PC-3 (cell line): Measurements from ENCODE around the gene RAB6B. TPM values are rescaled to one million over a fixed set of nuclear protein-coding genes. Genes with fewer than 3 reads are reported as not detected.

Experiments used
- ATAC-seq: fragments of 200-7000 bp; cut with Tn5 transposase; 2 replicates; pipeline ENCODE4 v1.9.1; 2020; ENCODE audit warnings: mild to moderate bottlenecking, moderate library complexity
- BruUV-seq: library from RNA; stranded (reverse); fragments of 400-500 nt; replicated peaks from 2 replicates; lab custom pipeline; 2021; lab: Mats Ljungman, UMichigan
- CTCF ChIA-PET: fragments of 300-600 bp; sonication (Branson Sonifier 250); formaldehyde crosslinking; loops from one replicate; lab custom pipeline; 2022; ENCODE audit warnings: antibody characterized with exemption; lab: Charles Lee
- POLR2A ChIA-PET: fragments of 300-600 bp; sonication (Branson Sonifier 250); formaldehyde crosslinking; loops from one replicate; lab custom pipeline; 2022; ENCODE audit warnings: antibody characterized with exemption; ENCODE audit not compliant: unreplicated experiment; lab: Charles Lee
- DNase-seq: peaks from one replicate; pipeline ENCODE4 v3.0.0-alpha.2; 2015
- H2AFZ ChIP-seq: fragments of 300-600 bp; sonication (generic); 2 replicates; pipeline ENCODE4 v1.6.0; 2016; ENCODE audit warnings: antibody characterized with exemption, low read length
- H3F3A ChIP-seq: fragments of 300-600 bp; sonication (generic); one replicate; pipeline ENCODE4 v1.6.0; 2017; ENCODE audit warnings: antibody characterized with exemption, low read length, control low read depth, mild to moderate bottlenecking; ENCODE audit not compliant: unreplicated experiment
- H3K27ac ChIP-seq: fragments of 300-600 bp; sonication (generic); 2 replicates; pipeline ENCODE4 v1.5.1; 2016; ENCODE audit warnings: mild to moderate bottlenecking, low read length
- H3K27me3 ChIP-seq: fragments of 300-600 bp; sonication (generic); 2 replicates; pipeline ENCODE4 v1.6.1; 2016; ENCODE audit warnings: low read length, mixed read lengths
- H3K36me3 ChIP-seq: fragments of 300-600 bp; sonication (generic); 2 replicates; pipeline ENCODE4 v1.6.1; 2016; ENCODE audit warnings: low read depth, mixed run types, low read length, mixed read lengths
- H3K4me1 ChIP-seq: fragments of 300-600 bp; sonication (generic); 2 replicates; pipeline ENCODE4 v1.5.1; 2016; ENCODE audit warnings: low read length; ENCODE audit not compliant: insufficient read depth
- H3K4me2 ChIP-seq: fragments of 300-600 bp; sonication (generic); 2 replicates; pipeline ENCODE4 v1.6.0; 2016; ENCODE audit warnings: low read length
- H3K4me3 ChIP-seq: fragments of 300-600 bp; sonication (generic); 2 replicates; pipeline ENCODE4 v1.5.1; 2016; ENCODE audit warnings: mild to moderate bottlenecking, low read length, mixed read lengths
- H3K79me2 ChIP-seq: fragments of 300-600 bp; sonication (generic); 2 replicates; pipeline ENCODE4 v1.6.1; 2017; ENCODE audit warnings: low read length, mixed read lengths
- H3K9ac ChIP-seq: fragments of 300-600 bp; sonication (generic); 2 replicates; pipeline ENCODE4 v1.6.0; 2016; ENCODE audit warnings: mild to moderate bottlenecking, low read length
- H3K9me2 ChIP-seq: fragments of 300-600 bp; sonication (generic); replicated peaks from 2 replicates; pipeline ENCODE4 v1.6.1; 2016; ENCODE audit warnings: mixed run types, low read length, mixed read lengths
- H3K9me3 ChIP-seq: fragments of 300-600 bp; sonication (generic); 2 replicates; pipeline ENCODE4 v1.6.1; 2016; ENCODE audit warnings: low read length, mixed read lengths
- H4K20me1 ChIP-seq: fragments of 300-600 bp; sonication (generic); 2 replicates; pipeline ENCODE4 v1.6.1; 2016; ENCODE audit warnings: low read length, mixed read lengths
- CTCF ChIP-seq: fragments of 300-600 bp; sonication (generic); conservative IDR thresholded peaks from 2 replicates; pipeline ENCODE4 v1.5.1; 2017; ENCODE audit warnings: antibody characterized with exemption, low read depth, mild to moderate bottlenecking, low read length
- EZH2 ChIP-seq: fragments of 300-600 bp; sonication (generic); IDR thresholded peaks from one replicate; pipeline ENCODE4 v1.6.1; 2017; ENCODE audit warnings: antibody characterized with exemption, mild to moderate bottlenecking, low read length; ENCODE audit not compliant: unreplicated experiment
- EZH2phosphoT487 ChIP-seq: fragments of 300-600 bp; sonication (generic); IDR thresholded peaks from 2 replicates; pipeline ENCODE4 v1.6.1; 2018; ENCODE audit warnings: mild to moderate bottlenecking, antibody characterized with exemption, low read length, borderline replicate concordance
- intact Hi-C: fragments of 100-400 bp; cut with micrococcal nuclease; formaldehyde crosslinking; loops from 2 replicates; pipeline ENCODE4 v1.9.0; 2023
- total RNA-seq: library from RNA; depleted of rRNA; stranded (reverse); fragments of >200 nt; gene quantifications from 2 replicates; pipeline ENCODE4 v1.2.3, GENCODE V29; 2014

RAB6B gene
- total RNA-seq, 1 experiment from 2014 or later: 0.22 TPM

GRCh38 chr3:133821767-133822638, 73.7 kb downstream of the RAB6B start:
- BruUV-seq: no TSS peak
- peaks cover 40% of the 10 kb centered on the region for H3K36me3 ChIP-seq
- DNase-seq: peak; percentile 66

GRCh38 chr3:133820889-133821675, 74.6 kb downstream of the RAB6B start:
- no peak overlapping the region for H3K4me2 ChIP-seq
- H2AFZ ChIP-seq: no peak overlapping the region
- no peak overlapping the region for H3K9ac ChIP-seq
- TF ChIP-seq EZH2phosphoT487 (no peak), CTCF (no peak), EZH2 (no peak)
- POLR2A ChIA-PET: no interaction called here
- H4K20me1 ChIP-seq: no peaks in the 10 kb centered on the region
- H3K9me3 ChIP-seq: no peaks in the 10 kb centered on the region
- peaks cover 46% of the 10 kb centered on the region for H3K36me3 ChIP-seq
- H3K27me3 ChIP-seq: no peaks in the 10 kb centered on the region
- H3K79me2 ChIP-seq: no peaks in the 10 kb centered on the region
- no peak for ATAC-seq
- H3K27ac ChIP-seq: no peak overlapping the region
- intact Hi-C loops: no loop called here
- no peaks in the 10 kb centered on the region for H3F3A ChIP-seq
- BruUV-seq: no TSS peak
- H3K9me2 ChIP-seq: no peaks in the 10 kb centered on the region
- CTCF ChIA-PET: no interaction called here
- peaks cover 7% of the 10 kb centered on the region for H3K4me1 ChIP-seq
- DNase-seq: no peak
- H3K4me3 ChIP-seq: no peak overlapping the region

More at GRCh38 chr3:133821767-133822638, 73.7 kb downstream of the RAB6B start:
- no peak overlapping the region for H3K4me3 ChIP-seq
- H3K79me2 ChIP-seq: no peaks in the 10 kb centered on the region
- POLR2A ChIA-PET: no interaction called here
- TF ChIP-seq EZH2phosphoT487 (no peak), EZH2 (no peak), CTCF (no peak)
- CTCF ChIA-PET: no interaction called here
- H3K4me2 ChIP-seq: no peak overlapping the region
- H3K9me3 ChIP-seq: no peaks in the 10 kb centered on the region
- no peaks in the 10 kb centered on the region for H3K27me3 ChIP-seq
- peak; percentile 38; the same call in 1 of the 2 replicates for ATAC-seq
- no peak overlapping the region for H3K9ac ChIP-seq
- H3K4me1 ChIP-seq: peaks cover 7% of the 10 kb centered on the region
- H3K9me2 ChIP-seq: no peaks in the 10 kb centered on the region
- no peak overlapping the region for H2AFZ ChIP-seq
- H4K20me1 ChIP-seq: no peaks in the 10 kb centered on the region
- intact Hi-C loops: no loop called here
- H3F3A ChIP-seq: no peaks in the 10 kb centered on the region
- H3K27ac ChIP-seq: no peak overlapping the region
